DOHH2 (cell line): ENCODE measurements around the gene SET.

Experiments used
- EZH2phosphoT487 ChIP-seq: fragments of 200-600 bp; sonication (generic); IDR thresholded peaks from 2 replicates; pipeline ENCODE4 v1.6.1; 2017; ENCODE audit warnings: borderline replicate concordance, mild to moderate bottlenecking, antibody characterized with exemption, low read length, moderate library complexity, mixed read lengths
- TF ChIP-seq, protein P1 (sequence below): fragments of 200-600 bp; sonication (generic); IDR thresholded peaks from one replicate; pipeline ENCODE4 v1.5.1; 2014; ENCODE audit warnings: antibody characterized with exemption, mild to moderate bottlenecking, low read depth, low read length; ENCODE audit not compliant: poor library complexity, severe bottlenecking

DNA sequence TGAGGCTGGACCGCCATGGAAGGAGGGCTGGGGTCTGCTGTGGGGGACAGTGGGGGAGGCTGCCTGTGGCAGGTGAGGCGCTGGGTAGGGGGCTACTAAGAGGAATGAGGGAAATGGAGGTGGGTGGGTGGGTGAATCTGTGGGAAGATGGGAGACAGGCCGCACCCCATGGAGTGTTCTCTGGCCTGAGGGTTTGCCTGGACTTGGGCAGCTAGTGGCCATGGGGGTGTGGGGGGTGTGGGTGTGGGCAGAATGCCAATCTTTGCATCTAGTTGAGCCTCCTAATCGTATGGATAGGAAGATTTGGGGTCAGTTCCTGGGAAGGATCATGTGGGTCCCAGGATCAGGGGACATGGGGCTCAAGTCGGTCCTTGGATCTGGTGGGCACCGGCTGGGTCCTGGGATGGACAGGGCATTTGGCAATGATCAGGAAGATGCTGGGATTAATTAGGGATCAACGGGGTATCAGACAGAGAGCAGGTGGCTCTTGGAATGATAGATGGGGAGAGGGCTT is 34.4 kb downstream of the SET start:
- TF ChIP-seq, protein P1, sequence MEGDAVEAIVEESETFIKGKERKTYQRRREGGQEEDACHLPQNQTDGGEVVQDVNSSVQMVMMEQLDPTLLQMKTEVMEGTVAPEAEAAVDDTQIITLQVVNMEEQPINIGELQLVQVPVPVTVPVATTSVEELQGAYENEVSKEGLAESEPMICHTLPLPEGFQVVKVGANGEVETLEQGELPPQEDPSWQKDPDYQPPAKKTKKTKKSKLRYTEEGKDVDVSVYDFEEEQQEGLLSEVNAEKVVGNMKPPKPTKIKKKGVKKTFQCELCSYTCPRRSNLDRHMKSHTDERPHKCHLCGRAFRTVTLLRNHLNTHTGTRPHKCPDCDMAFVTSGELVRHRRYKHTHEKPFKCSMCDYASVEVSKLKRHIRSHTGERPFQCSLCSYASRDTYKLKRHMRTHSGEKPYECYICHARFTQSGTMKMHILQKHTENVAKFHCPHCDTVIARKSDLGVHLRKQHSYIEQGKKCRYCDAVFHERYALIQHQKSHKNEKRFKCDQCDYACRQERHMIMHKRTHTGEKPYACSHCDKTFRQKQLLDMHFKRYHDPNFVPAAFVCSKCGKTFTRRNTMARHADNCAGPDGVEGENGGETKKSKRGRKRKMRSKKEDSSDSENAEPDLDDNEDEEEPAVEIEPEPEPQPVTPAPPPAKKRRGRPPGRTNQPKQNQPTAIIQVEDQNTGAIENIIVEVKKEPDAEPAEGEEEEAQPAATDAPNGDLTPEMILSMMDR: no peak
- TF ChIP-seq EZH2phosphoT487: no peak
